Hepatocyte (in vitro differentiated cells): ENCODE measurements around the gene BORCS8.

Experiments used
- EZH2 ChIP-seq: fragments of 200-600 bp; sonication (generic); IDR thresholded peaks from 2 replicates; pipeline ENCODE4 v1.6.1; 2016; ENCODE audit warnings: antibody characterized with exemption, mild to moderate bottlenecking, borderline replicate concordance
- TF ChIP-seq, protein P1 (sequence below): fragments of 200-600 bp; sonication (generic); IDR thresholded peaks from 2 replicates; pipeline ENCODE4 v1.5.1; 2016; ENCODE audit warnings: antibody characterized with exemption, mild to moderate bottlenecking; ENCODE audit not compliant: poor library complexity

DNA sequence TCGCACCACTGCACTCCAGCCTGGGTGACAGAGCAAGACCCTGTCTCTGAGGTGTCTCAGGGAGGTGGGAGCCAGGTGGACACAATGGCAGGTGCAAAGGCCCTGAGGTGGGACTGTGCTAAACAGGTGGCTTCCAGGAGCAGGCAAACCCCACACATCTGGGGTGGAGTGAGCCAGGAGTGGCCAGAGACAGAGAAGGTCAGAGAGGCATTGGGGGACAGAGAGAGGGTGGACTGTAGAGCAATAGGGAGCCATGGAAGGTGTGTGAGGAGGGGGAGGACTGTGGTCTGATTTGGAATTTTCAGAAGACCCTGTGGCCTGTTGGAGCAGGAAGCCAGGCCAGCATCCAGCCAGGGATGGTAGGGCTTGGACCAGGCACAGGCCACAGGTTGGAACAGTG, 26.6 kb downstream of the BORCS8 start:
- TF ChIP-seq, protein P1, sequence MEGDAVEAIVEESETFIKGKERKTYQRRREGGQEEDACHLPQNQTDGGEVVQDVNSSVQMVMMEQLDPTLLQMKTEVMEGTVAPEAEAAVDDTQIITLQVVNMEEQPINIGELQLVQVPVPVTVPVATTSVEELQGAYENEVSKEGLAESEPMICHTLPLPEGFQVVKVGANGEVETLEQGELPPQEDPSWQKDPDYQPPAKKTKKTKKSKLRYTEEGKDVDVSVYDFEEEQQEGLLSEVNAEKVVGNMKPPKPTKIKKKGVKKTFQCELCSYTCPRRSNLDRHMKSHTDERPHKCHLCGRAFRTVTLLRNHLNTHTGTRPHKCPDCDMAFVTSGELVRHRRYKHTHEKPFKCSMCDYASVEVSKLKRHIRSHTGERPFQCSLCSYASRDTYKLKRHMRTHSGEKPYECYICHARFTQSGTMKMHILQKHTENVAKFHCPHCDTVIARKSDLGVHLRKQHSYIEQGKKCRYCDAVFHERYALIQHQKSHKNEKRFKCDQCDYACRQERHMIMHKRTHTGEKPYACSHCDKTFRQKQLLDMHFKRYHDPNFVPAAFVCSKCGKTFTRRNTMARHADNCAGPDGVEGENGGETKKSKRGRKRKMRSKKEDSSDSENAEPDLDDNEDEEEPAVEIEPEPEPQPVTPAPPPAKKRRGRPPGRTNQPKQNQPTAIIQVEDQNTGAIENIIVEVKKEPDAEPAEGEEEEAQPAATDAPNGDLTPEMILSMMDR = no peak
- TF ChIP-seq EZH2 = no peak
